Large intestine (tissue), 3 donors: ENCODE measurements around the gene ABCD4. TPM values are rescaled to one million over a fixed set of nuclear protein-coding genes. Genes with fewer than 3 reads are reported as not detected.
A peak's percentile ranks its signal among the peaks of the same experiment; 100 is the strongest.

Experiments used
- DNase-seq, 2 donors: peaks; one replicate each; pipeline versions ENCODE4 v3.0.0 to v3.0.0-alpha.2; 2013
- H3K27ac ChIP-seq: one replicate; pipeline ENCODE4 v1.5.1; 2013; ENCODE audit warnings: low read length
- H3K27me3 ChIP-seq: 2 replicates; pipeline ENCODE4 v1.6.1; 2013; ENCODE audit warnings: low read length; ENCODE audit not compliant: control insufficient read depth, insufficient read depth
- H3K36me3 ChIP-seq: 2 replicates; pipeline ENCODE4 v1.6.1; 2013; ENCODE audit warnings: low read length; ENCODE audit not compliant: control insufficient read depth, insufficient read depth
- H3K4me1 ChIP-seq: one replicate; pipeline ENCODE4 v1.6.1; 2013; ENCODE audit warnings: low read length; ENCODE audit not compliant: control insufficient read depth, insufficient read depth
- H3K4me3 ChIP-seq: one replicate; pipeline ENCODE4 v1.5.1; 2013; ENCODE audit warnings: low read length
- H3K9me3 ChIP-seq: one replicate; pipeline ENCODE4 v1.6.1; 2013; ENCODE audit warnings: mild to moderate bottlenecking, low read depth, low read length, moderate library complexity; ENCODE audit not compliant: control insufficient read depth
- WGBS: methylation state at CpG from one replicate; pipeline ENCODE4 v1.1.5; 2013; ENCODE audit warnings: low lambda C conversion rate; ENCODE audit not compliant: insufficient coverage; 5-methylcytosine and 5-hydroxymethylcytosine counted together
- polyA plus RNA-seq: library from polyadenylated mRNA; unstranded; fragments of 120-200 nt; gene quantifications from one replicate; pipeline ENCODE4 v1.2.1, GENCODE V29; 2013

The ABCD4 gene
- polyA plus RNA-seq, 1 donor: 138 TPM

DNA sequence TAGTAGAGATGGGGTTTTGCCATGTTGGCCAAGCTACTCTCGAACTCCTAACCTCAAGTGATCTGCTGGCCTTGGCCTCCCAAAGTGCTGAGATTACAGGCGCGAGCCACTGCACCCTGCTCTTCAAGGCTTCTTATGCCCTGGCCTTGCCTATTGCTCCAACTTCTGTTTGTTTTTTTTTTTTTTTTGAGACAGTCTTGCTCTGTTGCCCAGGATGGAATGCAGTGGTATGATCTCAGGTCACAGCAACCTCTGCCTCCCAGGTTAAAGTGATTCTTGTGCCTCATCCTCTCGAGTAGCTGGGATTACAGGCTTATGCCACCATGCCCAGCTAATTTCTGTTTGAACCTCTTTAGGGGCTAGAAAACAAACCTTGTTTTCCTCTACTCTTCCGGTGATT lies 6.0 kb upstream of the ABCD4 start:
- H3K9me3 ChIP-seq: no peaks in the 10 kb centered on the region
- WGBS: 80% methylated on average over 1 of the region's 5 CpGs

DNA sequence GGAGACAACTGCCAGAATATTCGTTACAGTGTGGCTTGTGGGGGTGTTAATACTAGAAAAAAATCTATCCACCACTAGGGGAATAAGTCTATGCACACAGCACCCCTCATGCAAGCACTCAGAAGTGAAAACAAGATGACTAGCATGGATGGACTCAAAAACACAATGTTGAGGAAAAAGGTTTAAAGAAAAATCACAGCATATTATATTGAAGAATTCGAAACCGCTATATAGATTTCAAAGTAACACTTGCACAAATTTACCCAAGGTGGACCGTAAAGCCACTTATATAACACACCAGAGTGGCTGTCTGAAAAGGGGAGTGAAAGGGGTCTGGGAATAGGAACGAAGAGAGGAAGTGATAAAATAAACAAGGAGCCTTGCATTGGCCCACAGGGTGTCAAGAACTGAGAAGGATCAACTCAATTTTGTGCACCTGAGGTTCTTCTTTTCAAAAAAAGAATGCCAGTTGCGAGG lies 544 bp downstream of the ABCD4 start:
- DNase-seq: peak in 1 of 2 donors; percentile 64
- peaks cover 26% of the 10 kb centered on the region for H3K36me3 ChIP-seq
- no peaks in the 10 kb centered on the region for H3K9me3 ChIP-seq
- peak overlapping the region; percentile 90 for H3K27ac ChIP-seq
- peak overlapping the region; percentile 85 for H3K4me3 ChIP-seq
- H3K27me3 ChIP-seq: no peaks in the 10 kb centered on the region
- WGBS: 0% methylated on average over 3 of the region's 6 CpGs
- H3K4me1 ChIP-seq: peaks cover 15% of the 10 kb centered on the region

More for the DNA sequence above, 6.0 kb upstream of the ABCD4 start:
- Histone ChIP-seq H3K4me3 (no peak overlapping the region), H3K27me3 (no peaks in the 10 kb centered on the region), H3K36me3 (no peaks in the 10 kb centered on the region), H3K27ac (no peak overlapping the region), H3K4me1 (no peaks in the 10 kb centered on the region)
- DNase-seq: no peak

DNA sequence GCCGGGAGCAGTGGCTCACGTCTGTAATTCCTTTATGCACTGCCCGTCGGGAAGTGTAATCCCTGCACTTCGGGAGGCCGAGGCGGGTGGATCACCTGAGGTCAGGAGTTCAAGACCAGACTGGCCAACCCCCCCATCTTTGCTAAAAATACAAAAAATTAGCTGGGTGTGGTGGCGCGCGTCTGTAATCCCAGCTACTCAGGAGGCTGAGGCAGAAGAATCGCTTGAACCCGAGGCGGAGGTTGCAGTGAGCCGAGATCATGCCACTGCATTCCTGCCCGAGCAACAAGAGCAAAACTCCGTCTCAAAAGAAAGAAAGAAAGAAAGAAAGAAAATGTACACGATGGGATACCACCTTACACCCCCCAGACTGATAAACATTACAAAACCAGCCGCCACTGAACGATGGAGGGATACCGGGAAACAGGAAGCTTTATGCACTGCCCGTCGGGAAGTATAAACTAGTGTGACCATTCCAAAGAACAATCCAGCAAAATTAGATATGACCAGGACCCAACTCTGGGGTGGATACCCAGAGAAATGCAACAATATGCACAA lies 1.1 kb downstream of the ABCD4 start:
- Histone ChIP-seq H3K4me3 (peak overlapping the region; percentile 85), H3K27me3 (no peaks in the 10 kb centered on the region), H3K4me1 (peaks cover 20% of the 10 kb centered on the region), H3K36me3 (peaks cover 31% of the 10 kb centered on the region), H3K9me3 (no peaks in the 10 kb centered on the region), H3K27ac (peak overlapping the region; percentile 90)
- WGBS: no CpG with 5 or more reads among the region's 22 CpGs
- DNase-seq: no peak

DNA sequence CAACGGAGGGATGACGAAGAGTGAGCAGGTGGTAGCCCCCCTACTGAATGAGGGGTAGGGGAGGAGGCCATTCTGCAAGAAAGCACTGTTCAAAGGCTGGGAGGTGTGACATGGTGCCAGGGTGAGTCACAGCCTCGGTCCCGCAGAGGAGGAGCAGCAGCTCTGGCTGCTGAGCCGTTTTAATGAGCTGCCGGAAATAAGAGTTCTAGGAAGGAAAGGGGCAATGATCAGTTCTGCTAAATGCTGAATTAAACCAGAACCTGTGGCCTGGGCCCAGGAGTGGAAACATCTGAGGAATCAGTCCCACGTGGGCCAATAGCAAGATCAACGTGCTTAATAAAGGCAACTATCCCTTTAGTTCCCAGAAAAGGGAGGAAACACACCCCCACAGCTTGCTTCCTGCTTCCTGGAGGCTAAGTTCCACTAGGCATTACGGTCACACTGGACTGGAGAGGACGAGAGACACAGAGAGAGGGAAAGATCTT lies 3.6 kb downstream of the ABCD4 start:
- no peaks in the 10 kb centered on the region for H3K9me3 ChIP-seq
- H3K4me3 ChIP-seq: no peak overlapping the region
- DNase-seq: peak; percentile 33 to 35
- peaks cover 45% of the 10 kb centered on the region for H3K4me1 ChIP-seq
- H3K27ac ChIP-seq: peak overlapping the region; percentile 53
- no peaks in the 10 kb centered on the region for H3K27me3 ChIP-seq
- whole genome bisulfite sequencing: no CpG with 5 or more reads among the region's 10 CpGs
- H3K36me3 ChIP-seq: peaks cover 46% of the 10 kb centered on the region

DNA sequence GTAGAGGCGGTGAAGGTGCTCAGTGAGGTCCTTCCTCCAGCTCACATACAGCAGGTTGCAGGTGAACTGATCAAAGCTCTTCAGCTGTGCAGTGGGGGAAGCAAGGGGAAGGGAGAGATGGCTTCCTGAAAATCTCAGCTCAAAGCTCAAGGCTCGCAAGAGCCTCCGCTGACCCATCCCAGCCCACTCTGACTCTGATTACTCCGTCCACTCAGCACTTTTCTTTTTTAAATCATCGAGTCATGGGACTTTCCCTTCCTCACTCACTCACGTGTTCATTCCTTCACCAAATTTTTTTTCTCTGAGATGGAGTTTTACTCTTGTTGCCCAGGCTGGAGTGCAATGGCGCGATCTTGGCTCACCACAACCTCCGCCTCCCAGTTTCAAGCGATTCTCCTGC lies 4.7 kb downstream of the ABCD4 start:
- peaks cover 48% of the 10 kb centered on the region for H3K4me1 ChIP-seq
- no peaks in the 10 kb centered on the region for H3K27me3 ChIP-seq
- no peak overlapping the region for H3K4me3 ChIP-seq
- peaks cover 48% of the 10 kb centered on the region for H3K36me3 ChIP-seq
- WGBS: no CpG with 5 or more reads among the region's 10 CpGs
- H3K9me3 ChIP-seq: no peaks in the 10 kb centered on the region
- DNase-seq: no peak
- no peak overlapping the region for H3K27ac ChIP-seq

DNA sequence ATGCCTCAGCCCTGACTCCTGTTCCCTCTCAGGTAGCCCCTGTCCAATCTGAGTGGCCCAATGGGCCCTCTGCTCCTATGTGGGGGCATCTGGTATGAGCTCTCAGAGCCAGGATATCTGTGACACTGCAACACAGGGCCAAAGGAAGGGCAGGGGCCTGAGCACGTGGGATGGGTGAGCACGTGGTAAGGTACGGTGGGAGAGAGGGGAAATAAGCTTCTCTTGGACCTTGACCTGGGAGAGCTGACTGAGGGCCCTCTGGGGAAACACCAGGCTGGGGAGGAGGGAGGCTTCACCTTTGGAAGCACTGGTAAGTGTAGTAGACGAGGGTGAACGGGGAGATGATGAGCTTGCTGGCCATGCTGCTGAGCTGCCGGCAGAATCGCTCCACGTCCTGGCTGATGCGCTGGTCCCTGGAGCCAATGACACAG lies 6.7 kb downstream of the ABCD4 start:
- no peaks in the 10 kb centered on the region for H3K27me3 ChIP-seq
- peak overlapping the region; percentile 64 for H3K27ac ChIP-seq
- peaks cover 48% of the 10 kb centered on the region for H3K4me1 ChIP-seq
- H3K4me3 ChIP-seq: no peak overlapping the region
- H3K36me3 ChIP-seq: peaks cover 67% of the 10 kb centered on the region
- no peaks in the 10 kb centered on the region for H3K9me3 ChIP-seq
- peak; percentile 83 to 92 for DNase-seq
- no CpG with 5 or more reads among the region's 9 CpGs for WGBS

DNA sequence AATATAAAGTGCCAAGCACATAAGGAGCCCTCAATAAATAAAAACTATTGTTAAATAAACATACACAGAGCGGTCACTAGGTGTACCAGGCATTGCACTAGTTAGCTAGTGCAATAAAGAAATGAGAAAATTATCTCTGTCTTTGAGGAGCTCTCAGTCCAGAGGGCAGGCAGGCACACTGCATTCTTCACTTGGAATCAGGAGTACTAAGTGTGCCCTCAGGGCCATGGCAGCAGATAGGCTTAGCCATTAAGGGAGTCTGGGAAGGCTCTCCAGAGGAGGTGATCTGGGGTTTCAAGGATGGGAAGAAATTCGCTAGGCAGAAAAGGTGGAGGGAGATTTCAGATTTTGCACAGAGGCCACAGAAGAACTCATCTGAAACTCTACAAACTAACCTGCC lies 9.1 kb downstream of the ABCD4 start:
- H3K9me3 ChIP-seq: no peaks in the 10 kb centered on the region
- DNase-seq: peak; percentile 41 to 62
- peaks cover 76% of the 10 kb centered on the region for H3K36me3 ChIP-seq
- no peaks in the 10 kb centered on the region for H3K27me3 ChIP-seq
- peak overlapping the region; percentile 26 for H3K27ac ChIP-seq
- H3K4me3 ChIP-seq: no peak overlapping the region
- H3K4me1 ChIP-seq: peaks cover 34% of the 10 kb centered on the region
- no CpG with 5 or more reads among the region's 2 CpGs for WGBS

DNA sequence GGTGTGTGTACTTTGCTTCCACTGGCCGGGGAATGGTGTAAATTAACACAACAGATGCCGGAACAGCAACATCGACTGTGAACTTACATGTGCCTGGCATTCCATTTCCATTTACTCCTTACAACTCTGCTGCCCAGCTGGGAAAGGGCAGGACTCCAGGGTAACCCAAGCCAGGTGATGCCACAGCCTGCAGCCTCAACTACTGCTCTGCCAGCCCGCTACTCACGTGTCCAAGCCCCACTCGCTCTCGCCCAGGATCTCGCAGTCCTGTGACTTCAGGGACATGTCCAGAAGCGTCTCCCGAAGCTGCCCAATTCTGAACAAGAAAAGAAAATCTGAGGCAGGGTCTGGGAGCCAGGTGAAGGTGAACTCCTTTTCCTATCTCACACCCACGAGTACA lies 10.7 kb downstream of the ABCD4 start:
- Histone ChIP-seq H3K4me1 (peaks cover 31% of the 10 kb centered on the region), H3K36me3 (peaks cover 78% of the 10 kb centered on the region), H3K9me3 (no peaks in the 10 kb centered on the region), H3K27me3 (no peaks in the 10 kb centered on the region), H3K4me3 (no peak overlapping the region), H3K27ac (no peak overlapping the region)
- 50% methylated on average over 2 of the region's 11 CpGs for WGBS
- no peak for DNase-seq

DNA sequence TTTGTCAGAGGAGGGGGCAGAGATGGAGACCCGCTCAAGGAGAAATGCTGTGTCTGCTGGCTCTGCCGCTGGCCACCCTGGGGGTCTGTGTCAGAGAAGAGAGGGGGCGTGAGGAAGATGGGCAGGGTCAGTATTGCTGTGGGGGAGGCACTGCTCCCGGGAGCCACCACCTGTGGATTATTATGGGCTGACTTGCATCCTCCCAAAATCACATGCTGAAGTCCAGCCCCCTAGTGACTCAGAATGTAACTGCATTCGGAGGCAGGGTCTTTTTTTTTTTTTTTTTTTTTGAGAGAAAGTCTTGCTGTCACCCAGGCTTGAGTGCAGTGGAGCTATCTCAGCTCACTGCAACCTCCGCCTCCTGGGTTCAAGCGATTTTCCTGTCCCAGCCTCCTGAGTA lies 12.3 kb downstream of the ABCD4 start:
- WGBS: no CpG with 5 or more reads among the region's 7 CpGs
- Histone ChIP-seq H3K4me1 (peaks cover 15% of the 10 kb centered on the region), H3K27ac (no peak overlapping the region), H3K4me3 (no peak overlapping the region), H3K9me3 (no peaks in the 10 kb centered on the region), H3K36me3 (peaks cover 82% of the 10 kb centered on the region), H3K27me3 (no peaks in the 10 kb centered on the region)
- DNase-seq: no peak

DNA sequence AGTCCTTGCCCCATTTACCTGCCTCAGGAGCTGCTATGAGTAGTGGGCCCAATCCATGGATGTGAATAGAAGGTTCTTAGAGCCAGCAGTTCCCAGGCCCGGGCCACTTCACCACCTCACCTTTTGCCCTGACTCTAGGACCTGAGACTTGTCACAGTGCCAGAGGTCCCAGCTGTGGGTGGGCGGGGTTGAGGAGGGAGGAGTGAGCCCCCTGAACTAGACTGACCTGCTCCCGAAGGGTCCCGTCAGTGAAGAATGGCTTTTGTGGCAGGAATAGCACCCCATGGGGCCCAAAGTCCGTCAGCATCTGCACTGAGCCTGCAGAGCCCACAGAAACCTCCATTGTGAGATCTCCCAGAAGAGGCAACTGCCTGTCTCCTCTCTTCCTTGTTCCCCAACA lies 12.9 kb downstream of the ABCD4 start:
- peaks cover 9% of the 10 kb centered on the region for H3K4me1 ChIP-seq
- peaks cover 82% of the 10 kb centered on the region for H3K36me3 ChIP-seq

DNA sequence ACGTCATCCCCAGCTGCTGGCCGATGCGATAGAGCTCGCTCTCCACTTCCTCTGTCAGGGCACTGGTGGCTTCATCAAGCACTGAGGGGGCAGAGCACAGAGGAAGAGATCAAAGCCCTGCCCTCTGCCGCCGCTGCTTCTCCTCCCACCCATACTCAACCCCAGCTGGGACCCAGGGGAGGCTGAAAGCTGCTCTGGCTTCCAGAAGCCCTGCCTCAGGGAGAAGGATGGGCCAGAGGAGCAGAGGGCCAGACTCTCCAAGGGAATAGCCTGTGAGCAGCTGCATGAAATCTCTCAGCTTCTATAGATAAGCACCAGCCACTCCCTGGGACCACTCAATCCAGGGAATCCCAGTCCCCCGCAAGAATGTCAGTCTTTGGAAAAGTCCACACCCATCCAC lies 16.0 kb downstream of the ABCD4 start:
- H3K27ac ChIP-seq: no peak overlapping the region
- DNase-seq: no peak
- no peak overlapping the region for H3K4me3 ChIP-seq
- no peaks in the 10 kb centered on the region for H3K27me3 ChIP-seq
- H3K36me3 ChIP-seq: peaks cover 82% of the 10 kb centered on the region
- no peaks in the 10 kb centered on the region for H3K9me3 ChIP-seq
- no CpG with 5 or more reads among the region's 7 CpGs for WGBS
- no peaks in the 10 kb centered on the region for H3K4me1 ChIP-seq

More for the DNA sequence above, 12.9 kb downstream of the ABCD4 start:
- no CpG with 5 or more reads among the region's 5 CpGs for WGBS
- no peak for DNase-seq
- Histone ChIP-seq H3K27me3 (no peaks in the 10 kb centered on the region), H3K27ac (no peak overlapping the region), H3K4me3 (no peak overlapping the region), H3K9me3 (no peaks in the 10 kb centered on the region)
